Stimulated activated CD8-positive, alpha-beta memory T cell treated with anti-CD3 and anti-CD28 coated beads, Interleukin-2, amount 100 ng/mL, for 1 hour (primary cell): ENCODE results near the gene ZNF133.
"Not testable (repeated sequence)": the region's sequence is repeated elsewhere in the genome, so short reads cannot be mapped to it uniquely, and the experiment has no call there.

Experiments
- DNase-seq, 2 donors: peaks; one replicate each; pipeline ENCODE4 v3.0.0-alpha.2; 2020; ENCODE audit warnings: low read depth in 2 of 2

Gene ZNF133

DNA sequence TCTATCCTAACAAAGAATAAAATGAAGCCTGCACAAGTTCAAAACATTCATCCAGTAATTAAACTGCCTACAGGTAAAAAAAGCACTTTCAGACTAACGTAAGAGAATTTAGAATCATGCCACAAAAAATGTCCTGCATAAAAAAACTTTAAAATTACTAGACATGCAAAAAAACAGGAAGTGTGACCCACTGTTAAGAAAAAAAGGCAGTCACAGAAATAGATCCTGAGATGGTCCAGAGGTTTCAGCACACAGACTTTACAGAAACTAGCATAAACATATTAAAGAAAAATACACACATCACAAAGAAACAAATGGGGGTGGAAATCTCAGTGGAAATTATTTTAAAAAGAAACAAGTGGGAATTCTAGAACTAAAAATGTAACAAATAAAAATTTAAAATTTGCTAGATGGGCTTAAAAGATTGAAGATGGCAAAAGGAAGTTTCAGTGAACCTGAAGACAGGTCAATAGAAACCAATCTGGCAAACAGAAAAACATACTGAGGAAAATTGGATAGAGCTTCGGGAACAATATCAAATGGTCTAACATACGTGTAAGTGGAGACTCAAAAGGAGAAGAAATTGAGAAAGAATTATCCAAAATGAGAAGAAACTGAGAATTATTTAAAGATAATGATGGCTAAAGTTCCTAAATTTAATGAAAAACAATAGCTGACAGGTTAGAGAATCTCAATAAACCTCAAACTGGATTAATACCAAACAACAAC, 3.4 kb upstream of the ZNF133 start:
- no peak for DNase-seq

- DNase-seq = no peak
Observed at GRCh38 chr20:18287546-18287914, 797 bp upstream of the ZNF133 start.

DNA sequence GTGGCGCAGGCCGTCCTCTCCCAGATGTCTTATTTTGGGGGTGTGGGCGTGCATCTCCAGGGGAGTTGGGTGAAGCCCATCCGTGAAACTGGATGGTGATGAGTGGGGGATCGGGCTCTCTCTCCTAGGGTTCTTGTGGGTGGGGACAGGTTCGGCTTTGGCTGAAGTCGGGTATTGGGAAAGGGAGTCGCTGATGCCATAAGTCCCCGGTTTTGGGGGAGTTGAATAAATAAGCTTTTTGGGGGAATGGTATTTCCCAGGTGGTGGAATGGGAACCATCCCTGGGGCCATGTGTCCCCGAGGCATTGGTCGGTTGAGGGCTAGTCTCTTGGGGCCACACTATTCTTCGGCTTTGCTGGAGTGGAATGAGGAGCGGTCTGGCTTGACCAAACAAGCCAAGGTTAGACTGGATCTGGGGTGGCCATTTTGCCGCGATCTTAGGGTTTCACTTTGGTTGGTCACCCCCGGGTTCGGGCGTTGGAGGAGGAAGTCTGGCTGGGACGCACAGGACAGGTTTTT, 481 bp downstream of the ZNF133 start:
- no peak for DNase-seq

- DNase-seq = no peak
Observed at GRCh38 chr20:18289306-18289705, 979 bp downstream of the ZNF133 start.

GRCh38 chr20:18299364-18299763, 11.0 kb downstream of the ZNF133 start:
- no peak for DNase-seq

- no peak for DNase-seq
Observed at GRCh38 chr20:18304618-18305017, 16.3 kb downstream of the ZNF133 start.

DNA sequence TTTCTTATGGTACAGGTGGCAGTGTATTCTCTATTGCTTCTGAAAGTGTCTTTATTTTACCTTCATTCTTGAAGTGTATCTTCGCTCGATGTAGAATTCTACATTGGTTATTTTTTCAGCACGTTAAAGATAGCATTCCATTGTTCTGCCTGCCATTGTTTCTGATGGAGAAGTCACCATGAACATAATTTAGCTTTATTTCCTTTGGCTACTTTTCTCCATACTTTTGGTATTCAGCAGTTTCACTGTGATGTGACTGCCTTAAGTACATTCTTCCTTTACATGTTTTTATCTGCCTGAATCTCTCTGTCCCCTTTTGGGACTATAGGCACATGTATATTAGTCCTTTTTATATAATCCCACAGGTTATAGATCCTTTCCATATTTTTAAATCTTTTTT, 19.0 kb downstream of the ZNF133 start:
- no peak for DNase-seq

GRCh38 chr20:18310051-18310450, 21.7 kb downstream of the ZNF133 start:
- DNase-seq = no peak

- no peak for DNase-seq
Observed at GRCh38 chr20:18310592-18310991, 22.3 kb downstream of the ZNF133 start.

DNA sequence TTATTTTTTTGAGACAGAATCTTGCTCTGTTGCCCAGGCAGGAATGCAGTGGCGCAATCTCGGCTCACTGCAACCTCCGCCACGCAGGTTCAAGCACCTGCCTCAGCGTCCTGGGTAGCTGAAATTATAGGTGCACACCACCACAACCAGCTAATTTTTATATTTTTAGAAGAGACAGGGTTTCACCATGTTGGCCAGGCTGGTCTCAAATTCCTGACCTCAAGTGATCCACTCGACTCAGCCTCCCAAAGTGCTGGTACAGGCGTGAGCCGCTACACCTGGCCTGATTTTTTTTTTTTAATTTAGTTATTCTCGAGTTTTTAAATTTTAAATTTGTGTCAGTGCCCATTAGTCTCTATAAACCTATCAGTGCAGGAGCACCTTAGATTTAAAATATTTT, 24.4 kb downstream of the ZNF133 start:
- no peak for DNase-seq

- DNase-seq = no peak
Observed at GRCh38 chr20:18313411-18313810, 25.1 kb downstream of the ZNF133 start.

GRCh38 chr20:18314786-18315406, 26.6 kb downstream of the ZNF133 start:
- no peak for DNase-seq

DNA sequence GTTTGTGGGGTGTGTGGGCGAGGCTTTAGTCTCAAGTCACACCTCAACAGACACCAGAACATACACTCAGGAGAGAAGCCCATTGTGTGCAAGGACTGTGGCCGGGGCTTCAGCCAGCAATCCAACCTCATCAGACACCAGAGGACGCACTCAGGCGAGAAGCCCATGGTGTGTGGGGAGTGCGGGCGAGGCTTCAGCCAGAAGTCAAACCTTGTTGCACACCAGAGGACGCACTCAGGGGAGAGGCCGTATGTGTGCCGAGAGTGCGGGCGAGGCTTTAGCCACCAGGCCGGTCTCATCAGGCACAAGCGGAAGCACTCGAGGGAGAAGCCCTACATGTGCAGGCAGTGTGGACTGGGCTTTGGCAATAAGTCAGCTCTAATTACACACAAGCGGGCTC, 27.8 kb downstream of the ZNF133 start:
- DNase-seq = no peak

- no peak for DNase-seq
Observed at GRCh38 chr20:18321316-18321715, 33.0 kb downstream of the ZNF133 start.

DNA sequence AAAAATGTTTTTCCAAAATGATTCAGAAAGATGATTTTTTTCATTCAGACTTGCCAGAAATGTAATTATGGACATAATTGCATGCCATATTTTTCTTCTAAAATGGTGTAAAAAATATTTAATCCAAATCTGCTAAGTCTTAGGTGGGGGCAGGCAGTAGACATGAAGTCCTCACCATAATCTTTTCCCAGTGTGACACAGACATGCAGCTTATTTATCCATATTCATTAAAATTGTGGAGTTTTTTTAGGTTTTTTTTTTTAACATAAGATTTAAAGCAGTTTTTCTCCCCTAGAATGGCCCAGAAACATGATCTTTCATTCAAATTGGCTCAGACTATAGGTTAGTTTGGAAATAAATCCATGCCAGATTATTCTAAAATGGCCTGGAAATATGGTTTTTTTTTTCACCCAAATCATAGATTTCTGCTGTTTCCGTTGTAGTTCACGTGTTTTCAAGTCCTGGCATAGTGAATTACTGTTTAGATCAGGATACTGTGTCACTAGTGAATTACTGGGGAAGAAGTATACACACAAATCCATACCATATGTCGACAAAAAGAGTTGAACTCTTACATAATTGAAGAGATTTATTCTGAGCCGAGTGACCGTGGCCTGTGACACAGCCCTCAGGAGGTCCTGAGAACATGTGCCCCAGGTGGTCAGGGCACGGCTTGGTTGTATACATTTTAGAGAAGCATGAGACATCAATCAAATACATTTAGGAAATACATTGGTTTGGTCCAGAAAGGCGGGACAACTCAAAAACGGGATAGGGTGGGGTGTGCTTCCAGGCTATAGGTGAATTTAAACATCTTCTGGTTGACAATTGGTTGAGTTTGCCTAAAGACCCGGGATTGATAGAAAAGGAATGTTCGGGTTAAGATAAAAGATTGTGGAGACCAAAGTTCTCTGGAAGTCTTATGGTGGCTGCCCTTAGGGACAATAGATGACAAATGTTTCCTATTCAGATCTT, 33.9 kb downstream of the ZNF133 start:
- DNase-seq = no peak

GRCh38 chr20:18323705-18324104, 35.4 kb downstream of the ZNF133 start:
- DNase-seq = no peak

DNA sequence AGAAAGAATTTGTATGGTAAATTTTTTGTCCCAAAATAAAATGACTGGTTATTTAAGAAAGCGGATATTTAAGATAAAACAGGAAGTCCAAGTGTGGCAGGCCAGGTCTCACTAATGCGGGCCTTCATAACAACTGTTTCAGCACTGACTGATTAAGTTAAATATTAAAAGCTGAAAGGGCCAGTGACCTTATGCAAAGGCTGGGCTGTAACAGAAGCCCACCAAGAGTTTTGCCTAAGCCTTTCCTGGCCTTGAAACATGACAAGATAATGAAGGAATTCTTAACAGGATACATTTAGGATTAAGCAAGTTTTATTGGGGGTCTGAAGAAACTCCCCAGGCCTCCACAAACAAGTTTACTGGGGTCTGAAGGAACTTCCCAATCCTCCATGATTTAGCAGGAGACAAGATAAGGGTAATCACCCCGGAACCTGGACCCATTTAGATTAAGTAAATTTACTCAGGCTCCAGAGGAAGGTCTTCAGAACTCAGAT, 36.3 kb downstream of the ZNF133 start:
- DNase-seq = no peak

- DNase-seq = no peak
Observed at GRCh38 chr20:18326990-18327389, 38.7 kb downstream of the ZNF133 start.

DNA sequence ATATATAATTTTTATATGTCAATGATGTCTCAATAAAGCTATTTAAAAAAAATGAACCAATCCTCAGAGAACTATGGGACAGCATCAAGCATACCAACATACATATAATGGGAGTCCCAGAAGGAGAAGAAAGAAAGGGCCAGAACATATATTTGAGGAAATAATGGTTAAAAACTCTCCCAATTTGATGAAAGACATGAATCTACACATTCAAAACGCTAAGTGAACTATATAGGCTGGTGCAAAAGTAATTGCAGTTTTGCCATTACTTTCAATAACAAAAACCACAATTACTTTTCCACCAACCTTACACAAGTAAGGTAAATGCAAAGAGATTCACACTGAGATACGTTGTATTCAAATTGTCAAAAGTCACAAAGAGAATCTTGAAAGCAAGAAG, 43.4 kb downstream of the ZNF133 start:
- no peak for DNase-seq

DNA sequence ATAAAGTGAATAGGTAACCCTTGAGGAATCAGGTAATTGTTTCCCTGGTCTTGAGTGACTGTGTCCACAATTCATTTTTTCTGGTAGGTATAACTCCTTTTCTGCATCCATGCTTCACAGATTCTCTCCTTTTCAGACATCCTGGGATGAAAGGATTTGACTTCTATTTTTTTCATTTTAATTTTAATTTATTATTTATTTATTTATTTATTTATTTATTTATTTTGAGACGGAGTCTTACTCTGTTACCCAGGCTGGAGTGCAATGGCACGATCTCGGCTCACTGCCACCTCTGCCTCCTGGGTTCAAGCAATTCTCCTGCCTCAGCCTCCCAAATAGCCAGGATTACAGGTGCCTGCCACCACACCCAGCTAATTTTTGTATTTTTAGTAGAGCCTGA, 61.4 kb downstream of the ZNF133 start:
- DNase-seq = not testable (repeated sequence)

DNA sequence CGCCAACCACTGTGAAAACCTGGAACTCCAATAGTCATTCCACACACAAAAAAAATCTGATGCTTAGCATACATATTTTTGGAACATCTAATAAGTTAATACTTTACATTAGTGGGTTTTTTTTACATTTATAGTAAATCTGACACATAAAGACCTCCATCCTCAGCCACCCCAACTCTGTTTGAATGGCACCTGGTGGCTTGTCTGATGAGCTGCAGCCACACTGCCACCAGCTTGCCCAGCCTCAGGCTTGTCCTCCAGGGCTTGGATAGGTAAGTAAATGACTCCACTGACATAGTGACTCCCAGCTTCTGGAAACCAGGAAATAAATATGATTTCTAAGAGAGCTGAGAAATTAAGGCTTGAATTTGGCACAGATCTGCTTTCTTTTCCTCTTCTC, 71.5 kb downstream of the ZNF133 start:
- DNase-seq = no peak

GRCh38 chr20:18360635-18361034, 72.3 kb downstream of the ZNF133 start:
- DNase-seq = no peak
